VCaP (cell line): ENCODE data around the gene NXPE4.
"Not testable (repeated sequence)": the region's sequence is repeated elsewhere in the genome, so short reads cannot be mapped to it uniquely, and the experiment has no call there.

Experiments
- H3K27ac ChIP-seq: fragments of 450-650 bp; 2 replicates; pipeline ENCODE4 v1.5.1; 2017
- CTCF ChIP-seq: fragments of 450-650 bp; conservative IDR thresholded peaks from 2 replicates; pipeline ENCODE4 v1.5.1; 2017; ENCODE audit warnings: mild to moderate bottlenecking, moderate library complexity

Gene NXPE4

DNA sequence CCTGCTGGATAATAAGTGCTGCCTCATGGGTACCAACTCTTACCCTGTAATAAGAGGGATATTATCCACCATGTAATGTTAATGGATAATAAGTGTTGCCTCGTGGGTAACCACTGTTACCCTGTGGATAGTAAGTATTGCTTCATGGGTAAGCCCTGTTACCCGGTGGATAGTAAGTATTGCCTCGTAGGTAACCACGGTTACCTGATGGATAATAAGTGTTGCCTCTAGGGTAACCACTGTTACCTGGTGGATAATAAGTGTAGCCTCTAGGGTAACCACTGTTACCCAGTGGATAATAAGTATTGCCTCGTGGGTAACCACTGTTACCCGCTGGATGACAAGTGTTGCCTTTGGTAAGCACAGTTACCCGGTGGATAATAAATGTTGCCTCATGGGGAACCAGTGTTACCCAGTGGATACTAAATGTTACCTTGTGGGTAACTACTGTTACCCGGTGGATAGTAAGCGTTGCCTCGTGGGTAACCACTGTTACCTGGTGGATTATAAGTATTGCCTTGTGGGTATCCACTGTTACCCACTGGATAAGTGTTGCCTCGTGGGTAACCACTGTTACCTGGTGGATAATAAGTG lies 18.6 kb upstream of the NXPE4 start:
- TF ChIP-seq CTCF = no peak
- H3K27ac ChIP-seq = no peak overlapping the region

DNA sequence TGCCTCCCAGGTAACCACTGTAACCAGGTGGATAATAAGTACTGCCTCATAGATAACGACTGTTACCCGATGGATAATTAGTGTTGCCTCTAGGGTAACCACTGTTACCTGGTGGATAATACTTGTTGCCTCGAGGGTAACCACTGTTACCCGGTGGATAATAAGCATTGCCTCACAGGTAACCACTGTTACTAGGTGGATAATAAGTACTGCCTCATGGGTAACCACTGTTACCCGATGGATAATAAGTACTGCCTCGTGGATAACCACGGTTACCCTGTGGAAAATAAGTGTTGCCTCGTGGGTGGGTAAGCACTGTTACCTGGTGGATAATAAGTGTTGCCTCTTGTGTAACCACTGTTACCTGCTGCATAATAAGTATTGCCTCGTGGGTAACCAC lies 17.5 kb upstream of the NXPE4 start:
- H3K27ac ChIP-seq = not testable (repeated sequence)

DNA sequence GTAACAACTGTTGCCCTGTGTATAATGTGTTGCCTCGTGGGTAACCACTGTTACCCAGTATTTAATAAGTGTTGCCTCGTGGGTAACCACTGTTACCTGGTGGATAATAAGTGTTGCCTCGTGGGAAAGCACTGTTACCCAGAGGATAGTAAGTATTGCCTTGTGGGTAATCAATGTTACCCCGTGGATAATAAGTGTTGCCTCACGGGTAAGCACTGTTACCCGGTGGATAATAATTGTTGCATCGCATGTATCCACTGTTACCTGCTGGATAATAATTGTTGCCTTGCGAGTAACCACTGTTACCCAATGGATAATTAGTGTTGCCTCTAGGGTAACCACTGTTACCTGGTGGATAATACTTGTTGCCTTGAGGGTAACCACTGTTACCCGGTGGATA lies 17.1 kb upstream of the NXPE4 start:
- no peak overlapping the region for H3K27ac ChIP-seq
- no peak for TF ChIP-seq CTCF

DNA sequence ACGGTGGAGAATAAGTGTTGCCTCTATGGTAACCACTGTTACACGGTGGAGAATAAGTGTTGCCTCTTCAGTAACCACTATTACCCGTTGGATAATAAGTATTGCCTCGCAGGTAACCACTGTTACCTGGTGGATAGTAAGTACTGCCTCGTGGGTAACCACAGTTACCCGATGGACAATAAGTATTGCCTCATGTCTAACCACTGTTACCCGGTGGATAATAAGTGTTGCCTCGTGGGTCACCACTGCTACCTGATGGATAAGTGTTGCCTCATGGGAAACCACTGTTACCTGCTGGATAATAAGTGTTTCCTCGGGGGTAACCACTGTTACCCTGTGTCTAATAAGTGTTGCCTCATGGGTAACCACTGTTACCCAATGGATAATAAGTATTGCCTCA lies 16.6 kb upstream of the NXPE4 start:
- H3K27ac ChIP-seq = not testable (repeated sequence)

- no peak for TF ChIP-seq CTCF
- H3K27ac ChIP-seq = no peak overlapping the region
These were observed 15.7 kb upstream of the NXPE4 start for GRCh38 chr11:114610984-114611944.

DNA sequence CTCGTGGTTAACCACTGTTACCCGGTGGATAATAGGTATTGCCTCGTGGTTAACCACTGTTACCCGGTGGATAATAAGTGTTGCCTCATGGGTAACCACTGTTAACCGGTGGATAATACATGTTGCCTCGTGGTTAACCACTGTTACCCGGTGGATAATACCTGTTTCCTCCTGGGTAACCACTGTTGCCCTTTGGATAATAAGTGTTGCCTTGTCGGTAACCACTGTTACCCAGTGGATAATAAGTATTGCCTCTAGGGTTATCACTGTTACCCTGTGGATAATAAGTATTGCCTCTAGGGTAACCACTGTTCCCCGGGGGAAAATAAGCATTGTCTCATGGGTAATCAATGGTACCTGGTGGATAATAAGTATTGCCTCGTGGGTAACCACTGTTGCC lies 15.0 kb upstream of the NXPE4 start:
- TF ChIP-seq CTCF = no peak
- H3K27ac ChIP-seq = no peak overlapping the region

DNA sequence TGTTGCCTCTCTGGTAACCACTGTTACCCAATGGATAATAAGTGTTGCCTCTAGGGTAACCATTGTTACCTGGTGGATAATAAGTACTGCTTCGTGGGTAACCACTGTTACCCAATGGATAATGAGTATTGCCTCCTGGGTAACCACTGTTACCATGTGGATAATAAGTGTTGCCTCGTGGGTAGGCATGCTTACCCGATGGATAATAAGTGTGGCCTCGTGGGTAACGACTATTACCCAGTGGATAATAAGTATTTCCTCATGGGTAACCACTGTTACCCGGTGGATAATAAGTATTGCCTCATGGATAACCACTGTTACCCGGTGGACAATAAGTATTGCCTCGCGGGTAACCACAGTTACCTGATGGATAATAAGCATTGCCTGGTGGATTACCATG lies 13.8 kb upstream of the NXPE4 start:
- H3K27ac ChIP-seq = no peak overlapping the region
- no peak for TF ChIP-seq CTCF

GRCh38 chr11:114608605-114609004 lies 13.0 kb upstream of the NXPE4 start:
- H3K27ac ChIP-seq = not testable (repeated sequence)

- no peak overlapping the region for H3K27ac ChIP-seq
- no peak for TF ChIP-seq CTCF
These were observed 12.3 kb upstream of the NXPE4 start for GRCh38 chr11:114607753-114608459.

- not testable (repeated sequence) for H3K27ac ChIP-seq
These were observed 11.2 kb upstream of the NXPE4 start for GRCh38 chr11:114606802-114607075.
